Panc1 (cell line): ENCODE results near the gene CSNK1G2. TPM values are rescaled to one million over a fixed set of nuclear protein-coding genes. Genes with fewer than 3 reads are reported as not detected.

Experiments
- ATAC-seq: fragments of 200-7000 bp; cut with Tn5 transposase; 2 replicates; pipeline ENCODE4 v1.9.1; 2020; ENCODE audit warnings: mild to moderate bottlenecking, moderate library complexity
- BruUV-seq: library from RNA; stranded (reverse); fragments of 400-500 nt; replicated peaks from 2 replicates; lab custom pipeline; 2021; lab: Mats Ljungman, UMichigan
- CTCF ChIA-PET: fragments of 300-600 bp; sonication (Branson Sonifier 250); formaldehyde crosslinking; loops from one replicate; lab custom pipeline; 2022; ENCODE audit warnings: antibody characterized with exemption; lab: Charles Lee
- POLR2A ChIA-PET: fragments of 300-600 bp; sonication (Branson Sonifier 250); formaldehyde crosslinking; loops from one replicate; lab custom pipeline; 2022; ENCODE audit warnings: antibody characterized with exemption; lab: Charles Lee
- DNase-seq: peaks from one replicate; pipeline ENCODE4 v3.0.0-alpha.2; 2010; ENCODE audit warnings: low read depth, low spot score
- H3K27ac ChIP-seq: 2 replicates; pipeline ENCODE4 v1.5.1; 2011; ENCODE audit warnings: mild to moderate bottlenecking, low read length, inconsistent platforms
- H3K27me3 ChIP-seq: fragments of 200-500 bp; sonication (Bioruptor generic); 2 replicates; pipeline ENCODE4 v1.6.0; 2014; ENCODE audit warnings: low read length, inconsistent platforms; ENCODE audit not compliant: control insufficient read depth, insufficient read depth
- H3K36me3 ChIP-seq: fragments of 200-500 bp; sonication (Bioruptor generic); 2 replicates; pipeline ENCODE4 v1.5.1; 2014; ENCODE audit warnings: inconsistent platforms, mild to moderate bottlenecking, low read length, moderate library complexity; ENCODE audit not compliant: control insufficient read depth, insufficient read depth
- H3K4me1 ChIP-seq: 2 replicates; pipeline ENCODE4 v1.5.1; 2011; ENCODE audit warnings: inconsistent platforms, mild to moderate bottlenecking, low read length, moderate library complexity; ENCODE audit not compliant: control insufficient read depth, insufficient read depth
- H3K4me3 ChIP-seq, 2 experiments: 2 replicates each; pipeline ENCODE4 v1.5.1; 2011 to 2012; ENCODE audit warnings: low read depth in 2 of 2, low read length in 2 of 2, mild to moderate bottlenecking in 2 of 2, inconsistent platforms in 1 of 2, moderate library complexity in 1 of 2
- H3K9me3 ChIP-seq: fragments of 200-500 bp; sonication (Bioruptor generic); 2 replicates; pipeline ENCODE4 v1.5.1; 2014; ENCODE audit warnings: low read depth, mild to moderate bottlenecking, inconsistent platforms, low read length, moderate library complexity; ENCODE audit not compliant: control insufficient read depth, insufficient read depth
- CTCF ChIP-seq: fragments of 450-650 bp; IDR thresholded peaks from 2 replicates; pipeline ENCODE4 v1.5.1; 2017; ENCODE audit warnings: mild to moderate bottlenecking
- POLR2AphosphoS5 ChIP-seq: IDR thresholded peaks from 2 replicates; pipeline ENCODE4 v1.6.1; 2012; ENCODE audit warnings: mild to moderate bottlenecking, low read depth, low read length, moderate library complexity
- REST ChIP-seq, 2 experiments: IDR thresholded peaks; 2 replicates each; pipeline ENCODE4 v1.6.1; 2011 to 2012; ENCODE audit warnings: low read depth in 2 of 2, control low read depth in 1 of 2, low read length in 1 of 2, mild to moderate bottlenecking in 1 of 2, moderate library complexity in 1 of 2; ENCODE audit not compliant: insufficient read depth in 1 of 2
- SIN3A ChIP-seq: IDR thresholded peaks from 2 replicates; pipeline ENCODE4 v1.6.1; 2012; ENCODE audit warnings: low read depth, mild to moderate bottlenecking, low read length, moderate library complexity, borderline replicate concordance; ENCODE audit not compliant: insufficient read depth
- TCF7L2 ChIP-seq: IDR thresholded peaks from 2 replicates; pipeline ENCODE4 v1.6.1; 2011; ENCODE audit warnings: mild to moderate bottlenecking, low read depth, low read length, inconsistent platforms
- in situ Hi-C: cut with HindIII; loops from 2 replicates; pipeline ENCODE4 v1.10.0; 2016; ENCODE audit warnings: low sequenced_read_pairs, low pct_unique_long_range_greater_than_20kb
- intact Hi-C: fragments of 100-400 bp; cut with micrococcal nuclease; formaldehyde crosslinking; loops from one replicate; pipeline ENCODE4 v1.10.0; 2022; ENCODE audit not compliant: unreplicated experiment
- total RNA-seq: library from RNA; stranded (reverse); gene quantifications from one replicate; pipeline ENCODE4 v1.2.1, GENCODE V29; 2021; ENCODE audit not compliant: unreplicated experiment

The CSNK1G2 gene
- total RNA-seq, 1 experiment from 2014 or later, result 65.8 TPM

DNA sequence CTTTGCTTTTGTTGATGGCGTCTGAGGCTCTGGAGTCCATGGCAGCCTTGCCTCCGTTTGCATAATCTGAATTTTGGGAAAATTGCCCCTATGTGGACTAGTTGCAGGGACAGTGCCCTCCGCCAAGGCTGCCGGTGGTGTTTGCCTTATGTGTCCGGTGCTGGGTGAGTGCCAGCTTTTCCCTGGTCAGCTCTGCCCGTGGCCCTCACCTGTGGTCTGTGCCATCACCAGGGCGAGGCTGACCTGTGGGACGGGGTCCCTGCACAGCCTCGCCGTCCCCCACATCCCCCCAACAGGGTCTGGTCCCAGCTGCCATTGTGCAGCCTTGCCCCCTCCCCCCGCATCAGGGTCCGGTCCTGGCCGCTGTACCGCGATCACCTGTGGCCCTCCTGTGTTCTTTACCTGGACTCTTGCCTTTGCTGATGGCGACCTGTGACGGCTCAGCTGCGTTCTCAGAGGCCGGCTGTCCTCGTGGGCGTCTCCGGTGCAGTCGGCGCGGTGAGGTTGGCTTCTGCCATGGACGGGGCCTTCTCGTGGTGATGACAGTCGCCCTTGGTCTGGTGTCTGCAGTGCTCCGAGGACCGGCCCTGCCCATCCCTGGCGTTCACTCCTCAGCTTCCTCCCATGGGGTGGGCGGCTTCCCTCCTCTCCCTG, 12.6 kb downstream of the CSNK1G2 start:
- ChIA-PET CTCF (no interaction called here), POLR2A (no interaction called here)
- H3K9me3 ChIP-seq, result no peaks in the 10 kb centered on the region
- no peak for ATAC-seq
- no peaks in the 10 kb centered on the region for H3K27me3 ChIP-seq
- no TSS peak for BruUV-seq
- in situ Hi-C loops (no loop called here), intact Hi-C loops (no loop called here)
- H3K36me3 ChIP-seq, result no peaks in the 10 kb centered on the region
- no peak overlapping the region for H3K27ac ChIP-seq
- H3K4me1 ChIP-seq, result no peaks in the 10 kb centered on the region
- no peak for TF ChIP-seq REST (IDR thresholded peaks at IDR 0.05; ENCODE audit: insufficient read depth in 1 of 2, low read depth in 2 of 2, low read length in 1 of 2)
- TF ChIP-seq POLR2AphosphoS5, result no peak
- no peak for TF ChIP-seq SIN3A
- TF ChIP-seq CTCF, result no peak
- no peak for TF ChIP-seq TCF7L2
- DNase-seq, result no peak
- no peak overlapping the region for H3K4me3 ChIP-seq

GRCh38 chr19:1954532-1954933, 13.6 kb downstream of the CSNK1G2 start:
- Histone ChIP-seq H3K27me3 (no peaks in the 10 kb centered on the region), H3K27ac (no peak overlapping the region), H3K4me1 (no peaks in the 10 kb centered on the region), H3K9me3 (no peaks in the 10 kb centered on the region), H3K36me3 (no peaks in the 10 kb centered on the region), H3K4me3 (no peak overlapping the region)
- no TSS peak for BruUV-seq
- TF ChIP-seq TCF7L2 (no peak), REST (IDR thresholded peaks at IDR 0.05; ENCODE audit: insufficient read depth in 1 of 2, low read depth in 2 of 2, low read length in 1 of 2) (no peak), POLR2AphosphoS5 (no peak), CTCF (no peak), SIN3A (no peak)
- no peak for DNase-seq
- in situ Hi-C loops (no loop called here), intact Hi-C loops (no loop called here)
- no peak for ATAC-seq
- ChIA-PET POLR2A (no interaction called here), CTCF (no interaction called here)
